GM12874 (cell line): ENCODE data around the gene TMEM132A.
A peak's percentile ranks its signal among the peaks of the same experiment; 100 is the strongest.

Experiments
- TF ChIP-seq, protein P1 (sequence below): IDR thresholded peaks from 2 replicates; pipeline ENCODE4 v1.5.1; 2011; ENCODE audit warnings: low read depth, mild to moderate bottlenecking, control low read depth, low read length, moderate library complexity; ENCODE audit not compliant: insufficient read depth

TMEM132A gene

GRCh38 chr11:60880643-60881282, 43.5 kb upstream of the TMEM132A start:
- TF ChIP-seq, protein P1, sequence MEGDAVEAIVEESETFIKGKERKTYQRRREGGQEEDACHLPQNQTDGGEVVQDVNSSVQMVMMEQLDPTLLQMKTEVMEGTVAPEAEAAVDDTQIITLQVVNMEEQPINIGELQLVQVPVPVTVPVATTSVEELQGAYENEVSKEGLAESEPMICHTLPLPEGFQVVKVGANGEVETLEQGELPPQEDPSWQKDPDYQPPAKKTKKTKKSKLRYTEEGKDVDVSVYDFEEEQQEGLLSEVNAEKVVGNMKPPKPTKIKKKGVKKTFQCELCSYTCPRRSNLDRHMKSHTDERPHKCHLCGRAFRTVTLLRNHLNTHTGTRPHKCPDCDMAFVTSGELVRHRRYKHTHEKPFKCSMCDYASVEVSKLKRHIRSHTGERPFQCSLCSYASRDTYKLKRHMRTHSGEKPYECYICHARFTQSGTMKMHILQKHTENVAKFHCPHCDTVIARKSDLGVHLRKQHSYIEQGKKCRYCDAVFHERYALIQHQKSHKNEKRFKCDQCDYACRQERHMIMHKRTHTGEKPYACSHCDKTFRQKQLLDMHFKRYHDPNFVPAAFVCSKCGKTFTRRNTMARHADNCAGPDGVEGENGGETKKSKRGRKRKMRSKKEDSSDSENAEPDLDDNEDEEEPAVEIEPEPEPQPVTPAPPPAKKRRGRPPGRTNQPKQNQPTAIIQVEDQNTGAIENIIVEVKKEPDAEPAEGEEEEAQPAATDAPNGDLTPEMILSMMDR, result no peak

DNA sequence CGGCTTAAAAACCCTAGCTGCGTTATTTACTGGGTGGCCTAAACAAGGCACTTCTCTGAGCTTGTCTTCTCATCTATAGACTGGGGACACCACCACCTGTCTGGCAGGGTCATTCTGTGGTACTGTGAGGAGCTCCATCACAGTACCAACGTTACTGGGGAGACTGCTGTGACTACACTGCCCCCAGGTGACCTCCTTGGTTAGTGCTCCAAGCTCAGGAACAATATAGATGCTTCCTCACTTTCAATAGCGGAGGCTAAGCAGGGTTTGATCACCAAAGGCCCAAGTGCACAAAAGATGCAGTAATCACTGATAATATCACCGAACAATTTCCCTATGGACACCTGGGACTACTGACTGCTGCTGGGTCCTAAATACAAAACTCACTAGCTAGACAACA, 36.7 kb upstream of the TMEM132A start:
- TF ChIP-seq, protein P1, result peak; percentile 55

DNA sequence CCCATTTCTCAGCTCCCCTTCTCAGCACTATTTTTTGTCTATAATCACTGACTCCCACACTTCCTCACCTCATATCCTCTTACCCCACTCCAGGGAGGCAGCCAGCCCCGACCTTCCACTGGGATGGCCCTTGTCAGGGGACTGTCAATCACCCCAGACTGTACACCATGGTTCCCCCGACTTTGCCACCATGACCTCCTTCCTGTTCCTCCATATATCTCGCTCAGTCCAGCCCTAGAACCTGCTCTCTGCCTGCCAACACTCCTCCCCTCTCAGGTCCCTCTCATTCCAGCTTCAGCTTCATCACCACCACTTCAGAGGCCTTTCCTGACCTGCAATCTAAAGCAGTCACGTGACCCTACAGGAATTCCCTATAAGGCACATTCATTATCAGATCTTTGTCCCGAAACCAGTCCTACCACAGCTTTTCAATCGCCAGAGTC, 34.4 kb upstream of the TMEM132A start:
- TF ChIP-seq, protein P1, result no peak

DNA sequence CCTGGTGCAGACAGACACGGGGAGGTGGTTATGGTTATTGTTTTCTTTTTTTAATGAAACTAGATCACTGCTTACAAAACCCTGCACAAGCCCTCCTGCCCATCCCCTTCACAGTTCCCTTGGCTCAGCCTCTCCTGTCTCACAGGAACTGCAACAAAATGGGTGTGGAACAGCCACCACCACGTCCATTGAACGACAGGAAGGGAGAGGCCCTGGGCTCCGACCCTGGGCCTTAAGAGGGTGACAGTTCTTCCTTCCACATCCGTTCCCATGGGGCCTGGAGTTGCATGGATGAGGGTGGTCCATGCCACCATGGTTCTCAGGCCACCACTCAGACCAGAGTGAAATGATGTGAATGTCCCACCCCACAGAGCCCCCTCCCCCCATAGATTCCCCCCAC, 33.6 kb upstream of the TMEM132A start:
- TF ChIP-seq, protein P1, result no peak

- TF ChIP-seq, protein P1, result no peak
Observed at GRCh38 chr11:60891103-60891741, 33.0 kb upstream of the TMEM132A start.

GRCh38 chr11:60895687-60896086, 28.6 kb upstream of the TMEM132A start:
- TF ChIP-seq, protein P1, result no peak

DNA sequence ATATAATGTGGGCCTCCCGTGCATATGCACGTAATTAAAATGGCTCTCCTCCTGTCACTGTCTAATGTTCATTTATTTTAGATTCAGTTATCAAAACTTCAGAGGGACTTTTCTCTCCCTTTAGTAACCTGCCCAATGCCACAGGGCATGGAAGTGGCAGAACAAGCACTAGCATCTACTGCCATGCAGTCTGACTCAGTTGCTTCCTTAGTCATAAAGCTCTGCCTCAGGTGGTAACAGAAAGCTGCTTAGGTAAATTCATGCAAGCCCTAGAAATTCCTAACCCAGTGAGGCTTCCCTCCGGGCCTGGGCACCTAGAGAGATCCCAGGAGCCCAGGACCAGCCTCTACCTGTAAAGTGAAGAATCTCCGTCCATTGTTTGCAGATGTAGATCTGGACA, 26.8 kb upstream of the TMEM132A start:
- TF ChIP-seq, protein P1, result no peak
